Right lobe of liver (tissue), 6 donors: ENCODE results near the gene LEF1. TPM values are rescaled to one million over a fixed set of nuclear protein-coding genes. Genes with fewer than 3 reads are reported as not detected.

Experiments used
- ATAC-seq, 4 donors: fragments of 200-7000 bp; cut with Tn5 transposase; one replicate each; pipeline ENCODE4 v1.9.1; 2020; ENCODE audit warnings: mild to moderate bottlenecking in 4 of 4, moderate library complexity in 4 of 4
- DNase-seq, 3 donors: peaks; one replicate each; pipeline ENCODE4 v3.0.0-alpha.2; 2020
- H3K27ac ChIP-seq, 3 donors: fragments of 200-600 bp; one replicate each; pipeline ENCODE4 v1.8.0; 2022
- H3K27me3 ChIP-seq, 2 donors: fragments of 200-600 bp; one replicate each; pipeline ENCODE4 v1.8.0; 2022
- H3K36me3 ChIP-seq, 4 donors: fragments of 200-600 bp; sonication (generic) in 1 of 4; one replicate each; pipeline versions ENCODE4 v1.5.1 to v1.8.0; 2017 to 2022; ENCODE audit warnings: control low read depth in 1 of 4
- H3K4me1 ChIP-seq, 4 donors: fragments of 200-600 bp; sonication (generic) in 1 of 4; one replicate each; pipeline versions ENCODE4 v1.5.1 to v1.8.0; 2017 to 2022; ENCODE audit warnings: control low read depth in 1 of 4
- H3K4me3 ChIP-seq, 3 donors: fragments of 200-600 bp; one replicate each; pipeline ENCODE4 v1.8.0; 2022
- H3K9me3 ChIP-seq, 4 donors: fragments of 200-600 bp; sonication (generic) in 1 of 4; one replicate each; pipeline versions ENCODE4 v1.5.1 to v1.8.0; 2017 to 2022; ENCODE audit warnings: control low read depth in 1 of 4
- POLR2A ChIP-seq: fragments of 450-650 bp; IDR thresholded peaks from one replicate; pipeline ENCODE4 v1.6.1; 2017; ENCODE audit warnings: antibody characterized with exemption, mild to moderate bottlenecking
- WGBS: methylation state at CpG from one replicate; pipeline ENCODE4 v1.1.6; 2018; ENCODE audit warnings: low coverage, low lambda C conversion rate; ENCODE audit not compliant: insufficient coverage; ENCODE audit errors: missing lambda C conversion rate; 5-methylcytosine and 5-hydroxymethylcytosine counted together
- intact Hi-C, 2 donors: fragments of 100-400 bp; cut with DNase I; formaldehyde crosslinking; loops; one replicate each; pipeline versions ENCODE4 v1.11.2 to v1.14.1; 2022
- total RNA-seq, 6 experiments: library from RNA; depleted of rRNA in 2 of 6; stranded (reverse); fragments of >200 nt in 2 of 6; fragmentation: NEBNext Ultra II Directional in 3 of 6; extraction: Animal tissue kit (Norgen Biotek cat#: 25700) in 3 of 6; gene quantifications; one replicate each; pipeline versions ENCODE4 v1.1.0 to v1.2.4, GENCODE V29; 2016 to 2023
- TF ChIP-seq, protein P1 (sequence below), 4 donors: fragments of 200-600 bp in 3 of 4; fragments of 450-650 bp in 1 of 4; IDR thresholded peaks; one replicate each; pipeline versions ENCODE4 v1.5.1 to v1.8.0; 2016 to 2022; ENCODE audit warnings: antibody characterized with exemption in 4 of 4, mild to moderate bottlenecking in 2 of 4
- donor health status: DM: no; HTN: yes; CAD: no.
- donor health status: DM: no; HTN: no; CAD: no.
- donor health status: DM: no; HTN: no; CAD: no.
- donor health status: DM: no; HTN: yes; CAD: no.
- donor health status: DM: no; HTN: yes; CAD: no.

Gene LEF1
- total RNA-seq, 6 experiments from 2014 or later, result 0.19 to 0.66 (median 0.42) TPM; not detected in 1

- DNase-seq, result no peak
- H3K27me3 ChIP-seq, result no peaks in the 10 kb centered on the region
- 67% methylated on average over 5 of the region's 5 CpGs for WGBS
- intact Hi-C loops, result no loop called here
- no peak overlapping the region for H3K4me3 ChIP-seq
- H3K27ac ChIP-seq, result no peak overlapping the region
- H3K4me1 ChIP-seq, result no peaks in the 10 kb centered on the region
- TF ChIP-seq POLR2A, result no peak
- no peaks in the 10 kb centered on the region for H3K36me3 ChIP-seq
- H3K9me3 ChIP-seq, result no peaks in the 10 kb centered on the region
- ATAC-seq, result no peak
Measured at GRCh38 chr4:108078024-108078733, 90.6 kb downstream of the LEF1 start.

DNA sequence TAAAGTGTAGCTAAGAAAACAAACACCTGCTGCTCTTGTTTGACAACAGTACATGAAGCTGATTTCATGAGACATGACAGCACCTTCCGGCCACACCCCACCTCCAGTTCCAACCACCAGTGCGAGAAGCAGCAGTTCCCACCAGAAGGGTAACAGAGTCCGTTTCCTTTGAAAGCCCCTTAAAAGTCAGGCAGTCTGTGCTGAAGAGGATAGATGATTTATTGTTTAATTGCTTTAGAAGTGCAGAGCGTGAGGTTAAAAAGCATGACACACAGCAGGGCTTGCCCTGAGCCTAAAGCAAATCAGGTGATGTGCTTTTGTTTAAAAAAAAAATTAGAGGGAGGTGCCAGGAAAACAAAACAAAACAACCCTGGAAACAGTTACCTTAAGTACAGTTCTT is 96.4 kb downstream of the LEF1 start:
- ATAC-seq (no peak), DNase-seq (no peak)
- no peak overlapping the region for H3K27ac ChIP-seq
- H3K9me3 ChIP-seq, result no peaks in the 10 kb centered on the region
- no peak overlapping the region for H3K4me3 ChIP-seq
- 62% methylated on average over 4 of the region's 4 CpGs for WGBS
- intact Hi-C loops, result no loop called here
- H3K27me3 ChIP-seq, result no peaks in the 10 kb centered on the region
- no peaks in the 10 kb centered on the region for H3K36me3 ChIP-seq
- H3K4me1 ChIP-seq, result no peaks in the 10 kb centered on the region
- TF ChIP-seq POLR2A, result no peak
- TF ChIP-seq, protein P1, sequence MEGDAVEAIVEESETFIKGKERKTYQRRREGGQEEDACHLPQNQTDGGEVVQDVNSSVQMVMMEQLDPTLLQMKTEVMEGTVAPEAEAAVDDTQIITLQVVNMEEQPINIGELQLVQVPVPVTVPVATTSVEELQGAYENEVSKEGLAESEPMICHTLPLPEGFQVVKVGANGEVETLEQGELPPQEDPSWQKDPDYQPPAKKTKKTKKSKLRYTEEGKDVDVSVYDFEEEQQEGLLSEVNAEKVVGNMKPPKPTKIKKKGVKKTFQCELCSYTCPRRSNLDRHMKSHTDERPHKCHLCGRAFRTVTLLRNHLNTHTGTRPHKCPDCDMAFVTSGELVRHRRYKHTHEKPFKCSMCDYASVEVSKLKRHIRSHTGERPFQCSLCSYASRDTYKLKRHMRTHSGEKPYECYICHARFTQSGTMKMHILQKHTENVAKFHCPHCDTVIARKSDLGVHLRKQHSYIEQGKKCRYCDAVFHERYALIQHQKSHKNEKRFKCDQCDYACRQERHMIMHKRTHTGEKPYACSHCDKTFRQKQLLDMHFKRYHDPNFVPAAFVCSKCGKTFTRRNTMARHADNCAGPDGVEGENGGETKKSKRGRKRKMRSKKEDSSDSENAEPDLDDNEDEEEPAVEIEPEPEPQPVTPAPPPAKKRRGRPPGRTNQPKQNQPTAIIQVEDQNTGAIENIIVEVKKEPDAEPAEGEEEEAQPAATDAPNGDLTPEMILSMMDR (IDR thresholded peaks at IDR 0.05), result no peak

- ATAC-seq (no peak), DNase-seq (no peak)
- H3K4me1 ChIP-seq, result no peaks in the 10 kb centered on the region
- WGBS, result 86% methylated on average over 1 of the region's 1 CpG
- no peaks in the 10 kb centered on the region for H3K36me3 ChIP-seq
- intact Hi-C loops, result no loop called here
- no peaks in the 10 kb centered on the region for H3K27me3 ChIP-seq
- no peak overlapping the region for H3K27ac ChIP-seq
- TF ChIP-seq POLR2A, result no peak
- TF ChIP-seq, protein P1 (IDR thresholded peaks at IDR 0.05), result no peak
- H3K9me3 ChIP-seq, result no peaks in the 10 kb centered on the region
- no peak overlapping the region for H3K4me3 ChIP-seq
Measured at GRCh38 chr4:108070775-108071174, 98.0 kb downstream of the LEF1 start.

DNA sequence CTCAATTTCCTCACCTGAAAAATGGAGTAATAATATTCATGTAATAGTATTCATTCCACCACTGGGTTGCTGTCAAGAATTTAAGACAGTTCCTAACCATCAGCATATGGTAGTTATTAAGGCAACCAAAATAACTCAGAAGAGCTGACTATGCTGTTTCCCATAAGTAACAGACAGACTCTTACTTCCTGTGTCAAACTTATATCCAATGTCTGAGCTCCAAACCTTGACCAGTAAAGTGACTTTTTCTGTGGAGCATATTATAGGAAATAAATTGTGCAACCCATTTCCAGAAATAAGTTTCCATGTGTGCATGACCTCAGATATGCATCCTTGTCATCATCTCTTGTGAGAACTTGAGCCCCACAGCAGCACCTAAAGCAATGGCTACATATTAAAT is 100.3 kb downstream of the LEF1 start:
- no peak overlapping the region for H3K27ac ChIP-seq
- H3K9me3 ChIP-seq, result no peaks in the 10 kb centered on the region
- no peaks in the 10 kb centered on the region for H3K27me3 ChIP-seq
- no peak for TF ChIP-seq POLR2A
- TF ChIP-seq, protein P1 (IDR thresholded peaks at IDR 0.05), result no peak
- ATAC-seq, result no peak
- DNase-seq, result no peak
- H3K4me3 ChIP-seq, result no peak overlapping the region
- no peaks in the 10 kb centered on the region for H3K36me3 ChIP-seq
- no peaks in the 10 kb centered on the region for H3K4me1 ChIP-seq
- intact Hi-C loops, result no loop called here

- intact Hi-C loops, result no loop called here
- Histone ChIP-seq H3K27ac (no peak overlapping the region), H3K9me3 (no peaks in the 10 kb centered on the region), H3K4me3 (no peak overlapping the region), H3K36me3 (no peaks in the 10 kb centered on the region), H3K4me1 (no peaks in the 10 kb centered on the region), H3K27me3 (peaks cover 0 to 7% of the 10 kb centered on the region in 2 donors)
- DNase-seq (no peak), ATAC-seq (no peak)
- 57% methylated on average over 5 of the region's 5 CpGs for WGBS
- TF ChIP-seq, protein P1 (IDR thresholded peaks at IDR 0.05), result no peak
- no peak for TF ChIP-seq POLR2A
Measured at GRCh38 chr4:108060686-108061321, 107.9 kb downstream of the LEF1 start.
